GM19099 (cell line): ENCODE data around the gene MFSD11.

Experiments used
- POLR2A ChIP-seq: IDR thresholded peaks from 3 replicates; pipeline ENCODE4 v1.6.1; 2011; ENCODE audit warnings: low read depth; ENCODE audit not compliant: insufficient read length; ENCODE audit errors: extremely low read depth

MFSD11 gene

GRCh38 chr17:76737676-76738467 lies at the start of gene MFSD11:
Gene MFSD11 (plus strand): TSS chr17:76738119. CDS start chr17:76738353, 234 bp downstream.
- no peak for TF ChIP-seq POLR2A

- no peak for TF ChIP-seq POLR2A
These were observed 49.7 kb upstream of the MFSD11 start for GRCh38 chr17:76688165-76688622.

DNA sequence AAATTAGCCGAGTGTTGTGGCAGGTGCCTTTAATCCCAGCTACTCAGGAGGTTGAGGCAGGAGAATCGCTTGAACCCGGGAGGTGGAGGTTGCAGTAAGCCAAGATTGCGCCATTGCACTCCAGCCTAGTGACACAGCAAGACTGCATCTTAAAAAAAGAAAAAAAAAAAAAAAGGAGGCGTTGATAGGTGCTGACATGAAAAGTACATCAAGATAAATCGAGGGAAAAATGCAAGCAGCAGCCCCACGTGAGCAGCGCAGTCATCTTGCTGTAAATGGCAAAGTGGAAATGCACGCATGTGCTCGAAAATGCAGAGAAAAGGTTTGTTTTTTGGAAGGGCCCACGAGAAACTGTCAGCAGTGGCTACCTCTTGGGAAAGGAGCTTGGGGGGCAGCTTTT lies 48.1 kb upstream of the MFSD11 start:
- no peak for TF ChIP-seq POLR2A

- no peak for TF ChIP-seq POLR2A
These were observed 47.2 kb upstream of the MFSD11 start for GRCh38 chr17:76690596-76691280.

- no peak for TF ChIP-seq POLR2A
These were observed 46.3 kb upstream of the MFSD11 start for GRCh38 chr17:76691379-76692191.

DNA sequence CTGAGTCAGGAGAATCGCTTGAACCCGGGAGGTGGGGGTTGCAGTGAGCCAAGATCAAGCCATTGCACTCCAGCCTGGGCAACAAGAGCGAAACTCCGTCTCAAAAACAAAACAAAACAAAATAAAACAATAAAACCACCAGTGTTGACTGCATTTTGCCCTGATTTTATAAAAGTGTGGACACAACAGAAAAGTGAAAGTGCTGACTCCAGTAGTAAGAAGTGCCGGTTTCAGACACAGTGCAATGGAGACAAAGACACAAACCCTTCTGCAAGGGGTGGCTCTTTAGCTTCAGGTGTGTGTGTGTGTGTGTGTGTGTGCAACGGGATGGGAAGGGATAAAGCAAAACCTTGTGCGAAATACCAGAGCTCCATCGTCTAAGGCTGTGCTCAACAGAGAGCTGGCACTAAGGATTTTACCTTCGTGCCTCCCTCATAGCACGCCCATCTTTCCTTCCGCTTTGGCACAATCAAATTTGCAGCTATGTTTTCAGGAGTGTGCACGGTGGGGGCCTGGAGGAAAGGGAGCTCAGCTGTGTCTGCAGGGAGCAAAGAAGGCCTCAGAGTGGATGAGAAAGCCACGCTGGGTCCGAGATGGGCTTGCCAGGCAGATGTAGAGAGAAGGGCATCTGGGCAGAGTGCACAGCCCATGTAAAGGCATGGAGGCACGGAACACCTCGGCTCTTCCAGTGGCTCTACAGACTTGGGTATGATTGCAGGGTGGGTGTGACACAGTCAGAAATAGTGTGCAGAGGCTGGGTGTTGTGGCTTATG lies 42.7 kb upstream of the MFSD11 start:
- no peak for TF ChIP-seq POLR2A

DNA sequence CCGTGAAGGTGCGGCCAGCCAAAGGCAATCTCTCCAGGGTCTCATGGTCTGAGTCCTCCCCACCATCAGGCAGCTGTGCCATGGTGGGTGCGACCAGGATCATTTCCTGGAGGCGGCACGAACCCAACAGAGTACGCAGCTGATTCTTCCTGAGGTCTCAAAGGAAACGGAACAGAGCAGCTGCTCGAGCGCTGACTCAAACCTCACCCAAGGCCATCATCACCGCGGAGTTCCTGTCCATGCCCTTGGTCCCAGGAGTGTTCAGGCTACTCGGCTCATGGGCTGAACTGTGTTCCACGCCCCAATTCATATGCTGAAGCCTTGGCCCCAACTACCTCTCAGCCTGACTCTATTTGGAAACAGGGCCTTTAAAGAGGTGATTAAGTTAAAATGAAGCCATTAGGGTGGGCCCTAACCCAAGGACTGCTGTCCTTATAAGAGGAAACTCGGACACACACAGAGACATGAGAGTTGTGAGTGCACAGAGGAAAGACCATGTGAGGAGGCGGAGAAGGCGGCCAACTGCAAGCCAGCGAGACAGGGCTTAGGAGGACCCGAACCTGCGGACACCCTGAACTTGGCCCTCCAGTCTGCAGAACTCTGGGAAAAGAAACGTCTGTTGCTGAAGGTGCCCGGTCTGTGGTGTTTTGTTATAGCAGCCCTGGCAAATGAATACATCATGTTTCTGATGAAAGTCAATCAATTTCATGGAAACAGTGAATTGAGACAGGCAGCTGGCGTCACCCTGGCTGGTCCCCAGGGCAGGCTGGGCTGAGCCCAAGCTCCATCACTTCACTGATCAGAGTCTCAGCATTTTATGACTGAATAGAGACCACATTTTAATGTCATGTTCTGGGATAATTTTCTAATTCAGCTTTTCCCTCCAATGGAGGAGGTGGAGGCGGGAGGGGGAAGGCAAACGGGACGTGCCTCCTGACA lies 40.9 kb upstream of the MFSD11 start:
- no peak for TF ChIP-seq POLR2A

GRCh38 chr17:76697702-76698465 lies 40.0 kb upstream of the MFSD11 start:
- no peak for TF ChIP-seq POLR2A

DNA sequence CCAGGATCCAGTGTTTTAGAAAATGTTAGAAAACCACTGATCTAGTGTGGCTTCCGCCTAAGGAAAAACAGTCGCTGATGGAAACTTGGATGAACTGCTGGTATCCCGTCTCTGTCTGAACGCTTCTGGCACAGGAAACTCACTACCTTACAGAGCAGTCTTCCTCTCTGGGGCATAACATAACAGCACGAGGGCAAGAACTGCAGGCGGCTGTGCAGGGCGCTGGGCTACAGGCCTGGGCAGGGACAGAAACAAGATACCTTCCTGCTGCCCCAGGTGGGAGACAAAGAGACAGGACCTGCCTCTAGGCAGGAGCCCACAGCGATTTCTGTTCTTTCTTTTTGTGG lies 37.7 kb upstream of the MFSD11 start:
- no peak for TF ChIP-seq POLR2A

GRCh38 chr17:76700617-76701470 lies 37.1 kb upstream of the MFSD11 start:
- TF ChIP-seq POLR2A = no peak

GRCh38 chr17:76701471-76701967 lies 36.4 kb upstream of the MFSD11 start:
- no peak for TF ChIP-seq POLR2A

GRCh38 chr17:76702076-76702475 lies 35.8 kb upstream of the MFSD11 start:
- TF ChIP-seq POLR2A = no peak
